Tibial nerve (tissue), 4 donors: ENCODE data around the gene SIGLEC14. TPM values are rescaled to one million over a fixed set of nuclear protein-coding genes. Genes with fewer than 3 reads are reported as not detected.

Experiments used
- DNase-seq, 2 donors: peaks; one replicate each; pipeline ENCODE4 v3.0.0-alpha.2; 2019; ENCODE audit warnings: low spot score in 2 of 2
- H3K27ac ChIP-seq, 4 donors: fragments of 200-600 bp; sonication (generic) in 3 of 4; one replicate each; pipeline ENCODE4 v1.5.1; 2017 to 2019; ENCODE audit warnings: mild to moderate bottlenecking in 1 of 4
- H3K27me3 ChIP-seq, 2 donors: fragments of 200-600 bp; sonication (generic) in 1 of 2; one replicate each; pipeline versions ENCODE4 v1.5.1 to v1.6.0; 2017 to 2019
- H3K36me3 ChIP-seq, 3 donors: fragments of 200-600 bp; sonication (generic); one replicate each; pipeline ENCODE4 v1.5.1; 2018 to 2019
- H3K4me1 ChIP-seq, 4 donors: fragments of 200-600 bp; sonication (generic) in 3 of 4; one replicate each; pipeline ENCODE4 v1.5.1; 2017 to 2019
- H3K4me3 ChIP-seq, 4 donors: fragments of 200-600 bp; sonication (generic) in 3 of 4; one replicate each; pipeline ENCODE4 v1.5.1; 2017 to 2019; ENCODE audit warnings: mild to moderate bottlenecking in 1 of 4, moderate library complexity in 1 of 4
- H3K9me3 ChIP-seq, 4 donors: fragments of 200-600 bp; sonication (generic) in 3 of 4; one replicate each; pipeline ENCODE4 v1.5.1; 2017 to 2019
- CTCF ChIP-seq, 5 experiments: fragments of 200-600 bp in 3 of 5; fragments of 450-650 bp in 2 of 5; sonication (generic) in 3 of 5; IDR thresholded peaks; one replicate each; pipeline ENCODE4 v1.5.1; 2016 to 2019; ENCODE audit warnings: antibody characterized with exemption in 5 of 5, mild to moderate bottlenecking in 3 of 5, moderate library complexity in 2 of 5
- EP300 ChIP-seq, 2 donors: sonication (generic); formaldehyde crosslinking; IDR thresholded peaks; one replicate each; pipeline ENCODE4 v1.6.1; 2017; ENCODE audit warnings: antibody characterized with exemption in 2 of 2, mild to moderate bottlenecking in 1 of 2
- POLR2A ChIP-seq, 2 donors: fragments of 450-650 bp; IDR thresholded peaks; one replicate each; pipeline ENCODE4 v1.6.1; 2017; ENCODE audit warnings: antibody characterized with exemption in 2 of 2, mild to moderate bottlenecking in 2 of 2, moderate library complexity in 2 of 2
- WGBS, 2 donors: methylation state at CpG; one replicate each; pipeline ENCODE4 v1.1.5; 2018; 5-methylcytosine and 5-hydroxymethylcytosine counted together
- total RNA-seq, 4 donors: library from RNA; depleted of rRNA; stranded (reverse); fragments of >200 nt; gene quantifications; one replicate each; pipeline ENCODE4 v1.1.0, GENCODE V29; 2016

SIGLEC14 gene
- total RNA-seq, 4 donors from 2014 or later: 1.9 to 6.3 (median 4.9) TPM; not detected in 1

GRCh38 chr19:51628153-51628939 is 18.3 kb downstream of the SIGLEC14 start:
- Histone ChIP-seq H3K36me3 (no peaks in the 10 kb centered on the region), H3K4me3 (no peak overlapping the region), H3K27ac (no peak overlapping the region), H3K9me3 (no peaks in the 10 kb centered on the region), H3K27me3 (no peaks in the 10 kb centered on the region), H3K4me1 (no peaks in the 10 kb centered on the region)
- 75 to 78% methylated on average over 14 of the region's 14 CpGs for WGBS, 2 donors
- no peak for TF ChIP-seq CTCF (IDR thresholded peaks at IDR 0.05)
- no peak for TF ChIP-seq EP300 (IDR thresholded peaks at IDR 0.05)
- no peak for TF ChIP-seq POLR2A (IDR thresholded peaks at IDR 0.05)
- no peak for DNase-seq

- Histone ChIP-seq H3K36me3 (no peaks in the 10 kb centered on the region), H3K9me3 (peaks cover 0 to 1% (median 0%) of the 10 kb centered on the region in 4 donors), H3K4me3 (no peak overlapping the region), H3K27me3 (no peaks in the 10 kb centered on the region), H3K4me1 (no peaks in the 10 kb centered on the region), H3K27ac (no peak overlapping the region)
- WGBS, 2 donors: 35 to 64% methylated on average over 14 of the region's 16 CpGs
- no peak for TF ChIP-seq EP300 (IDR thresholded peaks at IDR 0.05)
- TF ChIP-seq POLR2A (IDR thresholded peaks at IDR 0.05): no peak
- TF ChIP-seq CTCF (IDR thresholded peaks at IDR 0.05): no peak
- DNase-seq: no peak
Observed at GRCh38 chr19:51627491-51628138, 19.0 kb downstream of the SIGLEC14 start.

- Histone ChIP-seq H3K4me3 (no peak overlapping the region), H3K36me3 (no peaks in the 10 kb centered on the region), H3K27me3 (no peaks in the 10 kb centered on the region), H3K27ac (no peak overlapping the region), H3K9me3 (peaks cover 0 to 4% (median 0%) of the 10 kb centered on the region in 4 donors), H3K4me1 (no peaks in the 10 kb centered on the region)
- WGBS, 2 donors: 52 to 64% methylated on average over 2 of the region's 2 CpGs
- TF ChIP-seq POLR2A (IDR thresholded peaks at IDR 0.05) (no peak), EP300 (IDR thresholded peaks at IDR 0.05) (no peak), CTCF (IDR thresholded peaks at IDR 0.05) (no peak)
- no peak for DNase-seq
Observed at GRCh38 chr19:51626675-51627074, 19.9 kb downstream of the SIGLEC14 start.

- no peak for TF ChIP-seq CTCF (IDR thresholded peaks at IDR 0.05)
- no peak for TF ChIP-seq POLR2A (IDR thresholded peaks at IDR 0.05)
- TF ChIP-seq EP300 (IDR thresholded peaks at IDR 0.05): no peak
- no peak overlapping the region for H3K4me3 ChIP-seq
- H3K27me3 ChIP-seq: no peaks in the 10 kb centered on the region
- no peaks in the 10 kb centered on the region for H3K4me1 ChIP-seq
- H3K27ac ChIP-seq: no peak overlapping the region
- no peak for DNase-seq
- H3K36me3 ChIP-seq: no peaks in the 10 kb centered on the region
- peaks cover 0 to 4% (median 0%) of the 10 kb centered on the region in 4 donors for H3K9me3 ChIP-seq
- 42 to 56% methylated on average over 2 of the region's 2 CpGs for WGBS, 2 donors
Observed at GRCh38 chr19:51621178-51621577, 25.4 kb downstream of the SIGLEC14 start.

- TF ChIP-seq EP300 (IDR thresholded peaks at IDR 0.05) (no peak), CTCF (IDR thresholded peaks at IDR 0.05) (no peak)
- Histone ChIP-seq H3K27ac (no peak overlapping the region), H3K36me3 (no peaks in the 10 kb centered on the region), H3K27me3 (peaks cover 0 to 8% of the 10 kb centered on the region in 2 donors), H3K4me3 (no peak overlapping the region), H3K4me1 (no peaks in the 10 kb centered on the region), H3K9me3 (peaks cover 0 to 12% (median 0%) of the 10 kb centered on the region in 4 donors)
- no peak for DNase-seq
- WGBS, 2 donors: 88 to 95% methylated on average over 7 of the region's 7 CpGs
Observed at GRCh38 chr19:51615991-51616390, 30.6 kb downstream of the SIGLEC14 start.
